Gastroesophageal sphincter (tissue), 4 donors: ENCODE results near the gene GSTM5. TPM values are rescaled to one million over a fixed set of nuclear protein-coding genes. Genes with fewer than 3 reads are reported as not detected.
A peak's percentile ranks its signal among the peaks of the same experiment; 100 is the strongest.

Source experiments
- ATAC-seq: fragments of 150-250 bp; one replicate; pipeline ENCODE4 v1.9.1; 2016; ENCODE audit warnings: mild to moderate bottlenecking, moderate library complexity
- H3K27ac ChIP-seq, 4 donors: fragments of 200-600 bp; sonication (generic) in 3 of 4; 1 replicate in 3 of 4; 2 replicates in 1 of 4; pipeline ENCODE4 v1.5.1; 2016 to 2019
- H3K27me3 ChIP-seq: fragments of 200-600 bp; sonication (generic); one replicate; pipeline ENCODE4 v1.5.1; 2019
- H3K36me3 ChIP-seq, 2 donors: fragments of 200-600 bp; sonication (generic); one replicate each; pipeline ENCODE4 v1.5.1; 2019; ENCODE audit warnings: control low read depth in 1 of 2
- H3K4me1 ChIP-seq, 3 donors: fragments of 200-600 bp; sonication (generic); 1 replicate in 2 of 3; 2 replicates in 1 of 3; pipeline ENCODE4 v1.5.1; 2016 to 2019; ENCODE audit warnings: control low read depth in 2 of 3
- H3K4me3 ChIP-seq, 2 donors: fragments of 200-600 bp; sonication (generic); one replicate each; pipeline ENCODE4 v1.5.1; 2019; ENCODE audit warnings: mild to moderate bottlenecking in 1 of 2, moderate library complexity in 1 of 2
- H3K9me3 ChIP-seq, 3 donors: fragments of 200-600 bp; sonication (generic); one replicate each; pipeline ENCODE4 v1.5.1; 2017 to 2019; ENCODE audit warnings: control low read depth in 2 of 3
- CTCF ChIP-seq, 4 experiments: fragments of 200-600 bp in 2 of 4; fragments of 450-650 bp in 2 of 4; sonication (generic) in 1 of 4; IDR thresholded peaks; one replicate each; pipeline ENCODE4 v1.5.1; 2017 to 2019; ENCODE audit warnings: antibody characterized with exemption in 4 of 4, mild to moderate bottlenecking in 2 of 4, moderate library complexity in 2 of 4
- EP300 ChIP-seq: sonication (generic); formaldehyde crosslinking; IDR thresholded peaks from one replicate; pipeline ENCODE4 v1.6.1; 2017; ENCODE audit warnings: antibody characterized with exemption, mild to moderate bottlenecking
- POLR2A ChIP-seq, 2 donors: fragments of 450-650 bp; IDR thresholded peaks; one replicate each; pipeline ENCODE4 v1.6.1; 2017; ENCODE audit warnings: antibody characterized with exemption in 2 of 2, mild to moderate bottlenecking in 2 of 2, moderate library complexity in 1 of 2
- POLR2AphosphoS5 ChIP-seq: sonication (generic); formaldehyde crosslinking; IDR thresholded peaks from one replicate; pipeline ENCODE4 v1.6.1; 2017; ENCODE audit warnings: antibody characterized with exemption
- WGBS, 2 donors: methylation state at CpG; one replicate each; pipeline ENCODE4 v1.1.5; 2018; ENCODE audit warnings: low coverage in 1 of 2; 5-methylcytosine and 5-hydroxymethylcytosine counted together
- total RNA-seq, 4 donors: library from RNA; depleted of rRNA; stranded (reverse); fragments of >200 nt; gene quantifications; one replicate each; pipeline ENCODE4 v1.1.0, GENCODE V29; 2016

The GSTM5 gene
- total RNA-seq, 4 donors from 2014 or later, result 2.7 to 9.2 (median 6.3) TPM

DNA sequence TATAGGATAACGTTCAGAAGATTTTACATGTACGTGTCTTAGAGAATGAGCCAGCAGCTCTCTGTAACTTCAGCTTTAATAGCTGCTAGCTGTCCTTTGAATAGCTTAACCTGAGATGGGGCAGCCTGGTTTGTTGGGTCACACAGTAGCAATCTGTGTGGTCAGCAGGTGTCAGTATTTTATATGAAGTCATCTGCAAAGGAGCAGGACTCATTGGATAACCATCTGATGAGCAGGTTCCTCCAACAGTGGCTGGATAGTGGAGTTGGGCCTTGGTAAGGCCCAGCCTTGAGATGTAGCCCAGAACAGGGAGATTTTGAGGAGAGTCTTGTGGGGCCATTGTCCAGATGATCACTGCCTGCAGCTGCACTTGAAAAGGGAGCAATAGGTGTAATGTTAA is 6.4 kb downstream of the GSTM5 start:
- Histone ChIP-seq H3K4me1 (no peaks in the 10 kb centered on the region), H3K4me3 (no peak overlapping the region), H3K27me3 (no peaks in the 10 kb centered on the region), H3K36me3 (no peaks in the 10 kb centered on the region), H3K9me3 (no peaks in the 10 kb centered on the region), H3K27ac (no peak overlapping the region)
- 100% methylated on average over 2 of the region's 2 CpGs; no CpG with 5 or more reads in 1 of the 2 donors for WGBS, 2 donors
- no peak for TF ChIP-seq POLR2A (IDR thresholded peaks at IDR 0.05)
- no peak for TF ChIP-seq CTCF (IDR thresholded peaks at IDR 0.05)
- TF ChIP-seq POLR2AphosphoS5, result no peak
- TF ChIP-seq EP300, result no peak
- no peak for ATAC-seq

DNA sequence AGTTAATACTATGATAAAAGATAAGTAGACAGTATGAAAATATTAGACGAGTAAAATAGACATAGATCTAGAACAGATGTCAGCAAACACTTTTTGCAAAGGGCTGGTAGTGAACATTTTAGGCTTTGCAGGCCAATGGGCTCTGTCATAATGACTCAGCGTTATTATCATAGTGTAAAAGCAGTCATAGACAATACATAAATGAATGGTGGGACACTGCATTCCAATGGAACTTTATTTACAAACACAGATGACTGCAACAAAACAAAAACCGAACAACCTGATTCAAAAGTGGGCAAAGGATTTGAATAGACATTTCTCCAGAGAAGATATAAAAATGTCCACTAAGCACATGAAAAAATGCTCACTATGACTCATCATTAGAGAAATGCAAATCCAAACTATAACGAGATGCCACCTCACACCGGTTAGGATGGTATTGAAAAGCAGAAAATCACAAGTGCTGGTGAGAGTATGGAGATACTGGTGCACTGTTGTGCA is 7.3 kb downstream of the GSTM5 start:
- Histone ChIP-seq H3K4me3 (no peak overlapping the region), H3K27me3 (no peaks in the 10 kb centered on the region), H3K27ac (no peak overlapping the region), H3K9me3 (no peaks in the 10 kb centered on the region), H3K4me1 (no peaks in the 10 kb centered on the region), H3K36me3 (no peaks in the 10 kb centered on the region)
- no peak for ATAC-seq
- WGBS, 2 donors, result 65 to 75% methylated on average over 5 of the region's 5 CpGs
- no peak for TF ChIP-seq POLR2AphosphoS5
- TF ChIP-seq POLR2A (IDR thresholded peaks at IDR 0.05), result no peak
- no peak for TF ChIP-seq CTCF (IDR thresholded peaks at IDR 0.05)
- no peak for TF ChIP-seq EP300

GRCh38 chr1:109721042-109721441 is 9.0 kb downstream of the GSTM5 start:
- TF ChIP-seq EP300 (no peak), CTCF (IDR thresholded peaks at IDR 0.05) (no peak), POLR2A (IDR thresholded peaks at IDR 0.05) (no peak), POLR2AphosphoS5 (no peak)
- Histone ChIP-seq H3K4me1 (no peaks in the 10 kb centered on the region), H3K36me3 (no peaks in the 10 kb centered on the region), H3K4me3 (no peak overlapping the region), H3K27ac (no peak overlapping the region), H3K9me3 (no peaks in the 10 kb centered on the region), H3K27me3 (no peaks in the 10 kb centered on the region)
- ATAC-seq, result no peak
- 78 to 96% methylated on average over 4 to 5 of the region's 5 CpGs for WGBS, 2 donors

DNA sequence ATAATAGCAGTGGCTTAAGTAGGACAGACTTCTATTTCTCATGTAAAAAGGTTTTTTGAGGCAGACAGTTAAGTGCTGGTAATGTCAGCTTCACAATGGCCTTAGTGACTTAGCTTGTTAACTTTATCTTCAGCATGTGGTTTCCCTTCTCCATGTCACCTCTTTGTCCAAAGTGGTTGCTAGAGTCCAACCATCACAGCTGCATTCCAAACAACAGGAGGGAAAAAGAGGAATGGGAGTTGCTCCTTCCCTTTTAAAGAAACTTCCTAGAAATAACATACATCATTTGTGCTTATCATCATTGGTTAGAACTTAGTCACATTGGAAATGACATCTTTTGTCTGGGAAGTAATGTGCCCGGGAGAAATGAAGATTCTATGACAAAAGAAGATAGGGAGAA is 9.9 kb downstream of the GSTM5 start:
- Histone ChIP-seq H3K36me3 (no peaks in the 10 kb centered on the region), H3K4me3 (no peak overlapping the region), H3K4me1 (no peaks in the 10 kb centered on the region), H3K27ac (no peak overlapping the region), H3K27me3 (no peaks in the 10 kb centered on the region), H3K9me3 (no peaks in the 10 kb centered on the region)
- WGBS, 2 donors, result 82 to 100% methylated on average over 1 of the region's 1 CpG
- TF ChIP-seq EP300, result no peak
- no peak for TF ChIP-seq CTCF (IDR thresholded peaks at IDR 0.05)
- TF ChIP-seq POLR2AphosphoS5, result no peak
- no peak for TF ChIP-seq POLR2A (IDR thresholded peaks at IDR 0.05)
- no peak for ATAC-seq

DNA sequence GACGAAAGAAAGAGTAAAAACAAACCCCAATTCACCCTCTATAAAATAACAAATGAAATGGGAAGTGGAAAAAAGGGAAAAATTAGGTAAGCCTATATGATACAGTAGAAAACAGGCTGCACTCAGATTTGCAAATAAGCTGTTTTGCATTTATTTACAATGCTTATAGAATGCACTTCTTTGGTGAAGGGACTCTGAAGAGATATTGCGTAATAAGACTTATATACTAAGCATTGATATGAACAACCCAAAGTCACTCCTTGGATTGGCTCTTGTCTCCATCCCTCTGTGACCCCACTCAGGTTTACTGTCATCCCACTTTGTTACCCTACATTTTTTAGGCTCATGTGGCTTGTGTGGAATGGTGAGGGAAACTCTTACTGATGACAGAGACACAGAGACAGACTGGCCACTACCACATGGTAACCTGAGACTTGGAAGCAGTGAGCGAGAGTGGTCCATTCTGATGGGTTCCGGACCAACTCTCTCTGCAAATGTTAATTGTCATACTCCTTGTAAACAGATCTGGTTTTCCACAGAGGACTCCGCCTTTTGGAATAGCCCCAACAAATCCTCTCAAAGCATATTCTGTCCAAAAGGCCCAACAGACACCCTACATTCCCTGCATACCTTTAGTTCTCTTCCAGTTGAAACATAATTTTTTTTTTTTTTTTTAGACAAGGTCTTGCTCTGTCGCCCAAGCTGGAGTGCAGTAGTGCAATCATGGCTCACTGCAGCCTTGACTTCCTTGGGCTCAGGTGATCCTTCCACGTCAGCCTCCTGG is 11.0 kb downstream of the GSTM5 start:
- TF ChIP-seq CTCF (IDR thresholded peaks at IDR 0.05) (no peak), POLR2A (IDR thresholded peaks at IDR 0.05) (no peak), POLR2AphosphoS5 (no peak), EP300 (no peak)
- Histone ChIP-seq H3K36me3 (no peaks in the 10 kb centered on the region), H3K27ac (no peak overlapping the region), H3K27me3 (no peaks in the 10 kb centered on the region), H3K9me3 (no peaks in the 10 kb centered on the region), H3K4me3 (no peak overlapping the region), H3K4me1 (no peaks in the 10 kb centered on the region)
- 72 to 75% methylated on average over 5 to 7 of the region's 7 CpGs for WGBS, 2 donors
- peak; percentile 39 for ATAC-seq
